ENCODE data around the gene SLC4A5. TPM values are rescaled to one million over a fixed set of nuclear protein-coding genes. Genes with fewer than 3 reads are reported as not detected.

The SLC4A5 gene
- total and polyA plus RNA-seq, 10 donors: 0.45 to 9.7 (median 3.1) TPM

DNA sequence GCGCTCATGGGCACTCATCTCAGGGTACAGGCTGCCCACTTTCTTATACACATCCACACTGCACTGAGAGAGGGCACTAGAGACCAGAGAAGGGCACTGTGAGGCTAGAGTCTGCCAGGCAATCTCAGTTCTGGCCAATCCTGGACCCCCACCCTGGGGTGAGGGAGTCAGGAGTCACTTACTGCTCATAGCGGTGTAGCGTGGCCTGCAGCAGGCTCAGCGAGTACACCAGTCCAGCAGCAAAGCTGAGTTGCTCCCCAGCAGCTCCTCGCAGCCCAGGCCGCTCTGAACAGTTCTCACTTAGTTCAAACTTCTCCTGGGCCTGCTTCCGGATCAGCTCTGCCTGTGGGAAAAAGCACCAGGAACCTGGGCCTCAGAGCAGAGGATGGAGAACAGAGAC is 24.6 kb upstream of the SLC4A5 start:
- no peaks in the 10 kb centered on the region for H3K9me3 ChIP-seq
- WGBS, 5 donors: 97 to 100% (median 97%) methylated on average over 7 of the region's 7 CpGs

DNA sequence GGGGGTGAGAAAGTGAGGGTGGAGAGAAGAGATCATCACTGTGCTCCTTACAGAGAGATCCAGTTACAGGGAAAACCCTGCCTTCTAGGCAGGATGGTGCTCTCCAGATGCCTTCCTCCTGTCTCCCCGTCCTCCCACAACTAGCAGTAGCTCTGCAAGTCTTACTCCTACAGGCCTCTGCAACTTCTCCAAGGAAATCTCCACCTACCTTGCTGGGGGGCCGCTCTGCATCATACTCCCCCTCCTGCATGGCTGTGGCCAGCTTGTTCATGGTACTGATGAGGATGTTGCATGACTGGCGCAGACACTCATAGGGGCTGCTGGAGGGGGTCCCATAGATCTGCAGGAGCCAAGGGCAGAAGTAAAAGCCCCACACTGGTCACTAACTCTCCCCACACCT is 22.8 kb upstream of the SLC4A5 start:
- DNase-seq: no peak
- Histone ChIP-seq H3K9me3 (no peaks in the 10 kb centered on the region), H3K36me3 (peaks cover 16 to 100% (median 100%) of the 10 kb centered on the region in 6 donors), H3K4me1 (no peaks in the 10 kb centered on the region), H3K4me3 (no peak overlapping the region), H3K27me3 (replicated peaks in 1 of 7) (no peaks in the 10 kb centered on the region), H3K27ac (no peak overlapping the region)
- WGBS, 5 donors: 89 to 100% (median 97%) methylated on average over 3 of the region's 3 CpGs
- TF ChIP-seq POLR2AphosphoS5 (IDR thresholded peaks at IDR 0.05) (no peak), POLR2A (IDR thresholded peaks at IDR 0.05) (no peak)
- TF ChIP-seq, protein P1, sequence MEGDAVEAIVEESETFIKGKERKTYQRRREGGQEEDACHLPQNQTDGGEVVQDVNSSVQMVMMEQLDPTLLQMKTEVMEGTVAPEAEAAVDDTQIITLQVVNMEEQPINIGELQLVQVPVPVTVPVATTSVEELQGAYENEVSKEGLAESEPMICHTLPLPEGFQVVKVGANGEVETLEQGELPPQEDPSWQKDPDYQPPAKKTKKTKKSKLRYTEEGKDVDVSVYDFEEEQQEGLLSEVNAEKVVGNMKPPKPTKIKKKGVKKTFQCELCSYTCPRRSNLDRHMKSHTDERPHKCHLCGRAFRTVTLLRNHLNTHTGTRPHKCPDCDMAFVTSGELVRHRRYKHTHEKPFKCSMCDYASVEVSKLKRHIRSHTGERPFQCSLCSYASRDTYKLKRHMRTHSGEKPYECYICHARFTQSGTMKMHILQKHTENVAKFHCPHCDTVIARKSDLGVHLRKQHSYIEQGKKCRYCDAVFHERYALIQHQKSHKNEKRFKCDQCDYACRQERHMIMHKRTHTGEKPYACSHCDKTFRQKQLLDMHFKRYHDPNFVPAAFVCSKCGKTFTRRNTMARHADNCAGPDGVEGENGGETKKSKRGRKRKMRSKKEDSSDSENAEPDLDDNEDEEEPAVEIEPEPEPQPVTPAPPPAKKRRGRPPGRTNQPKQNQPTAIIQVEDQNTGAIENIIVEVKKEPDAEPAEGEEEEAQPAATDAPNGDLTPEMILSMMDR (IDR thresholded peaks at IDR 0.05 in 8 of 11, conservative IDR thresholded peaks at IDR 0.05 in 3 of 11): no peak
- intact Hi-C loops (cut with DNase I; ENCODE audit: low total_unique reads): no loop called here

More for the DNA sequence above, 24.6 kb upstream of the SLC4A5 start:
- intact Hi-C loops (cut with DNase I; ENCODE audit: low total_unique reads): no loop called here
- H3K27me3 ChIP-seq (replicated peaks in 1 of 7): no peaks in the 10 kb centered on the region
- H3K4me3 ChIP-seq: no peak overlapping the region
- peaks cover 12 to 100% (median 94%) of the 10 kb centered on the region in 6 donors for H3K36me3 ChIP-seq
- TF ChIP-seq POLR2AphosphoS5 (IDR thresholded peaks at IDR 0.05): no peak
- H3K4me1 ChIP-seq: no peaks in the 10 kb centered on the region
- no peak for DNase-seq
- no peak overlapping the region for H3K27ac ChIP-seq

DNA sequence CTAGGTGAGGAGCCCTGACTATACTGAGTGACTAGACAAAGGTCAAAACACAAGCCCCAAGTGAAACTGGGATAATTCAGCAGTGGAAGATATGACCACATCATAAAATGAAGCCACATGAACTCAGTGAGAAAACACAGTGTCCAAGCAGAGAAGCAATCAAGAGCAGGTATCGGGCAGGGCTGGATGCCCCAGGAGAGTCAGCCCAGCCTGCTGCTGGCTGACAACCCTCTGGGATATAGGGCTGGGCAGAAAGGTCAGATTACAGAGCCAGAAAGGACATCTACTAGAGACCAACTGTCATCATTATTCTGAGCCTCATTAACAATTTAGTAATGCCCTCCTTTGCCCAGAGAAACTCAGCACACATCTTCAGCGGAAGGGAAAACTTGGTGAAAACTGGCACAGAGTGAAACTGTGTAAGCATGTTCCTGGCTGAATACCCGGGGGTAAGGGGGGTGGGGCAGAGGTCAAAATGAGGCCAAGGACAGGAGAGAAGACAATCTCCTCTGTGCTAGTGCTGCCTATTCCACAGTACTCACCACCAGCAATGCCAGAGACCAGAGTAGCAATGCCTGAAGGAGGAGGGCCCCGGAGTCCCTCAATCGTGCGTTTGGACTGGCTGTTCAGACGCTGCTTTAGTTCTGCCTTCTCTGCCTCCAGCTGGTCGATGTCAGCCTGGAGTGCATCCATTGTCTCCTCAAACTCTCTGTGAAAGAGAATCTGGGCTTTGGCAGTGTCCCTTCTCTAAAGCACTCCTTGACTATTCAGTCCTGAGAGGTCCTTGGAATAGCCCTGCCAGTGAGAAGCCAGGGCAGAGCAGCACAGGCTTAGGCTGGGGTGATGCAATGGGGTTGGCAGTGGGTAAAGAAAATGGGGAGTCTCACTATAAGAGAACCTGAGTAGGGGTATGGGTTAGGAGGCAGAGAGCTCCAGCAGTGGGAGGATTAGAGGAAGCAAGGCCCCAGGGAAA is 21.6 kb upstream of the SLC4A5 start:
- TF ChIP-seq POLR2AphosphoS5 (IDR thresholded peaks at IDR 0.05) (no peak), POLR2A (IDR thresholded peaks at IDR 0.05) (no peak)
- TF ChIP-seq, protein P1 (IDR thresholded peaks at IDR 0.05 in 8 of 11, conservative IDR thresholded peaks at IDR 0.05 in 3 of 11): no peak
- Histone ChIP-seq H3K4me1 (no peaks in the 10 kb centered on the region), H3K9me3 (no peaks in the 10 kb centered on the region), H3K27me3 (replicated peaks in 1 of 7) (no peaks in the 10 kb centered on the region), H3K27ac (no peak overlapping the region), H3K36me3 (peaks cover 14 to 100% (median 100%) of the 10 kb centered on the region in 6 donors), H3K4me3 (no peak overlapping the region)
- DNase-seq: no peak
- 86 to 93% (median 89%) methylated on average over 8 of the region's 8 CpGs for WGBS, 5 donors
- intact Hi-C loops (cut with DNase I; ENCODE audit: low total_unique reads): no loop called here

- intact Hi-C loops (cut with DNase I; ENCODE audit: low total_unique reads): no loop called here
- no peak overlapping the region for H3K4me3 ChIP-seq
- no peak overlapping the region for H3K27ac ChIP-seq
- no peaks in the 10 kb centered on the region for H3K27me3 ChIP-seq (replicated peaks in 1 of 7)
- DNase-seq: no peak
- no peaks in the 10 kb centered on the region for H3K9me3 ChIP-seq
- no peaks in the 10 kb centered on the region for H3K4me1 ChIP-seq
- 83 to 89% (median 87%) methylated on average over 8 to 11 of the region's 11 CpGs for WGBS, 5 donors
- no peak for TF ChIP-seq POLR2A (IDR thresholded peaks at IDR 0.05)
- TF ChIP-seq, protein P1 (IDR thresholded peaks at IDR 0.05 in 8 of 11, conservative IDR thresholded peaks at IDR 0.05 in 3 of 11): no peak
- no peak for TF ChIP-seq POLR2AphosphoS5 (IDR thresholded peaks at IDR 0.05)
- peaks cover 15 to 100% (median 90%) of the 10 kb centered on the region in 6 donors for H3K36me3 ChIP-seq
Measured at GRCh38 chr2:74361327-74361726, 18.1 kb upstream of the SLC4A5 start.
